ENCODE results near the gene LMCD1.

LMCD1 gene

DNA sequence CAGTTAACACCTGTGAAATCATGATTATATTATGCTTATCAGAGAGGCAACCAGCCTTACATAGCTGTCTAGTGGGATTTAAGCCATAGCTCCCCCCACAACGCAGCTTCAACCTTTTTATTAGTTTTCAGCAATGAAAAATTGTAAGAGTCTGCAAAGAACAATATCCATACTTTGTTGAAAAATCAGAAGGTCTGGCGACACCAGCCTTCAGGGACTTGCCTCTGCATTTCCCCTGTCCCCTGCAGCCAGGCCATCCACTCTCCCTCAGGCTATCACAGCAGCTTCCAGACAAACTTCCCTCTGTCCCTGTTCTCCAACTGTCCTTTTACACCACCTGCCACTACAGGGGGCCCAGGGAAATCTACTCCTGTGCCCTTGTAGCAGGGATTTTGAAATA is 83.0 kb downstream of the LMCD1 start:
- H3K4me1 Mint-ChIP-seq: peaks cover 35% of the 10 kb centered on the region
- H3K9me3 Mint-ChIP-seq: peaks cover 4% of the 10 kb centered on the region
- no peak overlapping the region for H3K4me3 Mint-ChIP-seq
- TF ChIP-seq, protein P1, sequence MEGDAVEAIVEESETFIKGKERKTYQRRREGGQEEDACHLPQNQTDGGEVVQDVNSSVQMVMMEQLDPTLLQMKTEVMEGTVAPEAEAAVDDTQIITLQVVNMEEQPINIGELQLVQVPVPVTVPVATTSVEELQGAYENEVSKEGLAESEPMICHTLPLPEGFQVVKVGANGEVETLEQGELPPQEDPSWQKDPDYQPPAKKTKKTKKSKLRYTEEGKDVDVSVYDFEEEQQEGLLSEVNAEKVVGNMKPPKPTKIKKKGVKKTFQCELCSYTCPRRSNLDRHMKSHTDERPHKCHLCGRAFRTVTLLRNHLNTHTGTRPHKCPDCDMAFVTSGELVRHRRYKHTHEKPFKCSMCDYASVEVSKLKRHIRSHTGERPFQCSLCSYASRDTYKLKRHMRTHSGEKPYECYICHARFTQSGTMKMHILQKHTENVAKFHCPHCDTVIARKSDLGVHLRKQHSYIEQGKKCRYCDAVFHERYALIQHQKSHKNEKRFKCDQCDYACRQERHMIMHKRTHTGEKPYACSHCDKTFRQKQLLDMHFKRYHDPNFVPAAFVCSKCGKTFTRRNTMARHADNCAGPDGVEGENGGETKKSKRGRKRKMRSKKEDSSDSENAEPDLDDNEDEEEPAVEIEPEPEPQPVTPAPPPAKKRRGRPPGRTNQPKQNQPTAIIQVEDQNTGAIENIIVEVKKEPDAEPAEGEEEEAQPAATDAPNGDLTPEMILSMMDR (IDR thresholded peaks at IDR 0.05; ENCODE audit: unreplicated experiment in 3 of 3): no peak
- H3K27me3 Mint-ChIP-seq (ENCODE audit: low read depth): peaks cover 4% of the 10 kb centered on the region
- H3K27ac Mint-ChIP-seq: no peak overlapping the region
- H3K36me3 Mint-ChIP-seq (ENCODE audit: low read depth): no peaks in the 10 kb centered on the region

DNA sequence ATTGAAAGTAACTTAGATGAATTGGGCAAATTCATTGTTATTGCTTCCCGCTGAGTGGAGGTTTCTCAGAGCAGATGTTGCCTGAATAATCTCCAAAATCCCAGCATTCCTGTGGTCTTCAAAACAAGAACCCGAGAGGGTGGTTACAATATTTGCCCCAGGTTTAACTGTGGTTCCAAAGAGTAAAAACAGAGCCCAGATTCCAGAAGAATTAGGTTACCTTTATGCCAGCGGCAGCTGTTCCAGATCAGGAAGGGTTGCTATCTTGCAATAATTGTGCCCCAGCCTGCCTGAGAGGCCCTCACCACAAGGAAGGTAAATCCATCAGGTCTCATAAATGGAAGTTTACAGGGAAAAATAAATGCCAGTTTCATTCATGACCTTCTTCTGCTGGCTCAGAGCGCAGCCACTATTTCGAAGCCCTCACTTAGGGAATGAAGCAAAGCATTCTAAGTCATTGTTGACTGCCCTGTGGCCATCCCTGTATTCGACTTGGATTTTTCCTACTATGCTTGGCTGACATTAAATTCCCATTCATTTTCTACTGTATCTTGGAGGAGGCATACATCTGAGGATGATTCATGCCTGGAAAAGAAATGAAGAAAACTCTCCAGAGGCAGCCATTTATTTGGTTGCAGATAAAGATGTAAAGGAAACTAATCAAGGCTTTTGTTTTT is 88.4 kb downstream of the LMCD1 start:
- Mint-ChIP-seq H3K4me3 (no peak overlapping the region), H3K9me3 (peaks cover 4% of the 10 kb centered on the region), H3K27ac (peak overlapping the region in 2 of 3 experiments; percentile 52 to 65), H3K36me3 (ENCODE audit: low read depth) (no peaks in the 10 kb centered on the region), H3K27me3 (ENCODE audit: low read depth) (no peaks in the 10 kb centered on the region), H3K4me1 (peaks cover 67% of the 10 kb centered on the region)
- TF ChIP-seq, protein P1 (IDR thresholded peaks at IDR 0.05; ENCODE audit: unreplicated experiment in 3 of 3): no peak

- Mint-ChIP-seq H3K27ac (peak overlapping the region; percentile 81 to 90 (median 87)), H3K4me1 (peaks cover 89% of the 10 kb centered on the region), H3K9me3 (no peaks in the 10 kb centered on the region), H3K4me3 (peak overlapping the region in 1 of 3 experiments; percentile 4), H3K36me3 (ENCODE audit: low read depth) (no peaks in the 10 kb centered on the region), H3K27me3 (ENCODE audit: low read depth) (no peaks in the 10 kb centered on the region)
- TF ChIP-seq, protein P1 (IDR thresholded peaks at IDR 0.05; ENCODE audit: unreplicated experiment in 3 of 3): no peak
These were observed 91.6 kb downstream of the LMCD1 start for GRCh38 chr3:8593021-8593827.

- TF ChIP-seq, protein P1 (IDR thresholded peaks at IDR 0.05; ENCODE audit: unreplicated experiment in 3 of 3): no peak
- Mint-ChIP-seq H3K9me3 (no peaks in the 10 kb centered on the region), H3K36me3 (ENCODE audit: low read depth) (no peaks in the 10 kb centered on the region), H3K4me3 (no peak overlapping the region), H3K27me3 (ENCODE audit: low read depth) (no peaks in the 10 kb centered on the region), H3K4me1 (peaks cover 83% of the 10 kb centered on the region), H3K27ac (peak overlapping the region in 1 of 3 experiments; percentile 33)
These were observed 93.6 kb downstream of the LMCD1 start for GRCh38 chr3:8595252-8595651.

DNA sequence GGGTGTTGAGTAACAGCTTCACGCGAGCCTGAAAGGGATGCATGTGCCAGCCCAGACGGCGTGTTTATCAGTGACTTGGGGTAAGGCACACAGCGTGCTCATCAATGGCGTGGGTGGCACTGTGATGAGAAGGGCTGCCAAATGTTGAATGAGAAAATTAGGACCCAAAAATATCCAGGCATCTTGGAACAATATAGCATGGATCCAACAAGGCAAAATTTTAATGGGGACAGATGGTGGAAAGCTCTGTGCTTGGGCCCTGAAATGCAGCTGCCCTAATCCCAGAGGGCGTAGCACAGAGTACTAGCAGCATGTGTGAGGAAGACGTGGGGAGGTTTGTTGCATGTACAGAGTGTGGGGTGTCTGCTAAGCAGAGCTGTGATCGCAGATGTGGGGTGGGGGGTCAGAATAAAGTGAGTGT is 94.1 kb downstream of the LMCD1 start:
- Mint-ChIP-seq H3K9me3 (no peaks in the 10 kb centered on the region), H3K27ac (peak overlapping the region; percentile 16 to 69 (median 19)), H3K36me3 (ENCODE audit: low read depth) (no peaks in the 10 kb centered on the region), H3K4me3 (no peak overlapping the region), H3K4me1 (peaks cover 78% of the 10 kb centered on the region), H3K27me3 (ENCODE audit: low read depth) (no peaks in the 10 kb centered on the region)
- TF ChIP-seq, protein P1 (IDR thresholded peaks at IDR 0.05; ENCODE audit: unreplicated experiment in 3 of 3): no peak
